Activated naive CD4-positive, alpha-beta T cell treated with anti-CD3 and anti-CD28 coated beads, Interleukin-2, amount 50 U/mL, for 72 hours (primary cell): ENCODE results near the gene ERICH3. TPM values are rescaled to one million over a fixed set of nuclear protein-coding genes. Genes with fewer than 3 reads are reported as not detected.

Experiments
- ATAC-seq, 2 donors: fragments of 150-1000 bp; cut with Tn5 transposase; 2 replicates each; pipeline ENCODE4 v1.10.0; 2021; ENCODE audit warnings: mild to moderate bottlenecking in 2 of 2, moderate library complexity in 2 of 2
- DNase-seq, 2 donors: peaks; one replicate each; pipeline ENCODE4 v3.0.0; 2021 to 2022; ENCODE audit warnings: low spot score in 2 of 2
- H3K27ac Mint-ChIP-seq, 2 donors: one replicate each; pipeline ENCODE4 v1.8.0; 2022; ENCODE audit warnings: mild to moderate bottlenecking in 2 of 2, mixed read lengths in 2 of 2
- H3K36me3 Mint-ChIP-seq, 2 donors: one replicate each; pipeline ENCODE4 v1.8.0; 2022; ENCODE audit warnings: mixed read lengths in 2 of 2
- H3K9me3 Mint-ChIP-seq, 2 donors: one replicate each; pipeline ENCODE4 v1.8.0; 2022; ENCODE audit warnings: mixed read lengths in 2 of 2
- total RNA-seq, 2 donors: library from RNA; stranded (reverse); gene quantifications; one replicate each; pipeline ENCODE4 v1.2.3, GENCODE V29; 2022

Gene ERICH3
- total RNA-seq, 2 donors from 2014 or later: not detected

DNA sequence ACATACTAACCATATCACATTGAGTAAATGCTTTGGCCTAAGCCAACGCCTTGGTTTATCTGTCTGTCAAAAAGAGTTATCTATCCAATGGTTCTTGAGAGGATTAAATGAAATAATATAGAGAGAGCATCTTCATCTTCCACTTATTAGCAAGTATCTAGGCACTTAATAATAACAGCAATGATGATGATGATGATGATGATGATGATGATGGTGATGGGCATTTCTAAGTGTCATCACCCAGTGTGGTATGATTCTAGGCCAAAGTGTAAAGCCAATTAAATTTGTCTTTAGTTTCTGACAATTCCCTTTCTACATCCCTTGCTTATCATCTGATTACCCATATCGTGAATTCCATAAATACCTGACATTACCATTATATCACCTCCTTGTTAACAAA, 95.5 kb downstream of the ERICH3 start:
- ATAC-seq (no peak), DNase-seq (no peak)
- H3K9me3 Mint-ChIP-seq: no peaks in the 10 kb centered on the region
- H3K27ac Mint-ChIP-seq: no peak overlapping the region
- no peaks in the 10 kb centered on the region for H3K36me3 Mint-ChIP-seq

DNA sequence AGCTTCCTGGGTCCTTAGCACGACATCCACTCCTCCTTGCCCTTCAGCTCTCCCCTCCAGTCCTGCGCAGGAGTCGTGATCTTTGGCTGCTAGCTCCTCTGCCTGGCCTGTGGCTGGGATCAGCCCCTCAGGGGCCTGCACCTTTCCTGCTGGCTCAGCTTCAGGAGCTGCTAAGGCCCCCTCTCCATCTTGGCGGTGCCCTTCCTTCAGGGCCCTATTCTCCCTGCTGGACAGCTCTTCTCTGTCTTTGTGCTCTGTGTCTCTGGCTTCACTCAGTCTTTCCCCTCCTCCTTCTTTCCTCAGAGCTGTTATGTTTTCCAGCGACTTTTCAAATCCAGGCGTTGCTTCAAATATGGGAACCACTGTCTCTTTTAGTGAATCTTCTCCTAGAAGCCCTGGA, 101.7 kb downstream of the ERICH3 start:
- DNase-seq (no peak), ATAC-seq (no peak)
- H3K9me3 Mint-ChIP-seq: no peaks in the 10 kb centered on the region
- no peak overlapping the region for H3K27ac Mint-ChIP-seq
- H3K36me3 Mint-ChIP-seq: no peaks in the 10 kb centered on the region

DNA sequence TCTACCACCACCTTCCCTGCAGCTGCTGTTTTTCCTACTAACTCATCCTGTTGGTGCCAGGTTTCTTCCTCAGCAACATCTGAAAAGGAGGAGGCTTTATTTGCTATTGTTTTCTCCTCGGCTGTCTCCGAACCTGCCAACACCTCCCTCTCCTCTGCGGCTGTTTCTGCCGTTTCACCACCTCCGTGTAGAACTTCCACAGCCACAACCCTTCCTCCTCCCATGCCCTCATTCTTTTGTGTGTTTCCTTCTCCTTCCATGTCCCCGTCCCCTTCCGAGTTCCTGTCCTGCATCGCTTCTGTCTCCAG, 102.1 kb downstream of the ERICH3 start:
- no peak for DNase-seq
- H3K27ac Mint-ChIP-seq: no peak overlapping the region
- ATAC-seq: no peak
- H3K36me3 Mint-ChIP-seq: no peaks in the 10 kb centered on the region
- H3K9me3 Mint-ChIP-seq: no peaks in the 10 kb centered on the region

DNA sequence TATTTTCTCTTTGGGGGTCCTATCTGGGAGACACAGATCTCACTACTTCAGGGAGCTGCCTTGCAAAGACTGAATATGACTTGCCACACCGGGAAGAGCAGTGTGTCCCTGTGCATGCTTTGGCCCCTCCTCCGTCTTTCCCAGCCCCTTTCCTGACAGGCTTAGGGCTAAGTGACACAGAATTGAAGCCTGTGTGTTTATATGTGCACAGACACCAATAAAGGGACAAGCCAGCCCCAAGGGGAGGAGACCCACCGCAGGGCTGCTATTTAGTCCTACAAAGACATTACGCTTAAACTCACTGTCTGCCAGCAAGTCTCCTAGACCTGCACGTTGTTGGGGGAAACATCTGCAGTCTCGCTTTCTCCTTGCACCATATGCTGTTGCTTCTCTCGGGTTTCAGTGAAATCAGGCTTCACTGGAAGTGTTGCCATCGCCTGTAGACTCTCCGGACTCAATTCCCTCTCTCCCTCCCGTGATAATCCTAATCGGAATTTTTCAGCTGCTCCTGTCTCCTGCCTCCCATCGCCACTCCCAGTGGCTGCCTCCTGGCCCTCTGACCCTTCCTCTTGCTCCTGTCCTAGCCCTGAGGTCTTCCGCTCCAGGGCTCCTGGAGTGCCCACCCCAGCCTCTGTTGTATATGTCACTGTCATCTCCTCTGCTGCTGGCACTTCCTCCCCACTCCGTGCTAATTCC, 102.6 kb downstream of the ERICH3 start:
- ATAC-seq (no peak), DNase-seq (no peak)
- Mint-ChIP-seq H3K27ac (no peak overlapping the region), H3K9me3 (no peaks in the 10 kb centered on the region), H3K36me3 (no peaks in the 10 kb centered on the region)

DNA sequence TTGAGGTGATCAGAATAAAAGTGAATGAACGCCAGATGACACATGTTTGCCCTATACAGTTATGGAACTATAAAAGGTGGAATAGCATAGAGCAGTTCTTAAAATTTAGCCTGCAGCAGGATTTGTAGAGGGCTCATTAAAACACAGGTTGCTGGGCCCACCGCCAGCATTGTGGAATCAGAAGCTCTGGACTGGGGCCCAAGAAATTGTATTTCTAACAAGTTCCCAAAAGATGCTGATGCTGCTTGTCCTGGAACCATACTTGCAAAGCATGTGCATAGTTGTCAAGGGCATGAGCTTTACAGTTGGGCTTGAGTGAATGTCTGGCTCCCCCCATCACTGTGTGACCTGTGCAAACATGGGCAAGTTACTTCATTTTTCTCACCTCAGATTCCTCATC, 123.7 kb downstream of the ERICH3 start:
- no peaks in the 10 kb centered on the region for H3K36me3 Mint-ChIP-seq

DNA sequence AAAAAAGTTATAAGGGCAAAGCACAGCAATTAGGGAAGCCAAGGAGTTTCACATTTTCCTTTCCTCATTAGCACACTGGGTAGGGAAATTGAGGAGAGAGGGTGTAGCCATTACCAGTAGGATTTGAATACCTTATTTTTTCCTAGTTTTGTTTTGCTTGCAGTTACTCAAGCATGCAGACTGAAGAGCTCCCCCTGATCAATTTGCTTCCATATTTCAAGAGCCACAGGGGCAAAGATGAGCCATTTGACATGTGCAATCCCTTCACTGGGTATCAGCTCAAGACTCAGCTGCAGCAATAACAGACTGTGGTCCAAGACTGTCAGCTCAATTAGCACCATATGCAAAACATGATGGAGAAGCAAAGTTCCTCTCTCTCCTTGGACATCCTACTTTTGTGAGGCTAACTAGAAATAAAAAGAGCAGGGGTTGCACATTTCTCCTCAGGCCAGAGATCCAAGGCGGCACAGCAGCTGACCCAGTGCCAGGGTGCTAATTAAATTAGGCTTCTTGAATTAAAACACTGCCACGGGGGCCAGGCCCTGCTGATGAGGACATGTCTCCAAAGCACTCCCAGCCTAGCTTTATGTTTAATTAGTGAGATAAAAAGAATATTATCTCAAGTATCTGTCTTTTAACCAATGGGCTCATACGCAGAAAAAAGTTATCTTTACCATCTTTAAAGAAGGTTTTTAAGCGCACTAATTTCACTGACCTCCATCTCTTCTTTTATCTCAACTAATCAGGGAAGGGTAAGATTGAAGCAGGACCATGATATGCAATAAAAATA, 124.4 kb downstream of the ERICH3 start:
- H3K36me3 Mint-ChIP-seq: no peaks in the 10 kb centered on the region
- H3K27ac Mint-ChIP-seq: no peak overlapping the region
- ATAC-seq (no peak), DNase-seq (no peak)
- no peaks in the 10 kb centered on the region for H3K9me3 Mint-ChIP-seq

More for the DNA sequence above, 123.7 kb downstream of the ERICH3 start:
- Mint-ChIP-seq H3K9me3 (no peaks in the 10 kb centered on the region), H3K27ac (no peak overlapping the region)
- DNase-seq: no peak
- ATAC-seq: no peak

DNA sequence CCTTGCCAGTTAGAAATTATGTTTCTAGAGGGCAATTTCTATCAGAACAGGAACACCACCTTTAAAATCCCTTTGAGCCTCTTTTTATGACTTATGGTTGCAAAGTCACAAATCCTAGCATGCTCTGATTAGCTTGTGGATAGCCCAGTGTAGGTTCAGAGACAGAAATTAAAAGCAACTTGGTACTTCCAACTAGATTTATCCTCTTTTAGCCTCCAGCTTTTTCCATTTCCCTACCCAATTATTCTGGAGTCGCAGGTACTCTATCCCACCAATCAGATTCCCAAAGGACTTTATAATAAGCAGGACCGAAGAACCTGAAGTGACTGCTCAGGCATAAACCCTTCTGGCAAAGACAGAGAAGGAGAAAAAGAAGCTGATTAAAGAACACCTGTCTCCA, 127.8 kb downstream of the ERICH3 start:
- H3K27ac Mint-ChIP-seq: no peak overlapping the region
- no peaks in the 10 kb centered on the region for H3K36me3 Mint-ChIP-seq
- H3K9me3 Mint-ChIP-seq: no peaks in the 10 kb centered on the region
- DNase-seq (no peak), ATAC-seq (no peak)

DNA sequence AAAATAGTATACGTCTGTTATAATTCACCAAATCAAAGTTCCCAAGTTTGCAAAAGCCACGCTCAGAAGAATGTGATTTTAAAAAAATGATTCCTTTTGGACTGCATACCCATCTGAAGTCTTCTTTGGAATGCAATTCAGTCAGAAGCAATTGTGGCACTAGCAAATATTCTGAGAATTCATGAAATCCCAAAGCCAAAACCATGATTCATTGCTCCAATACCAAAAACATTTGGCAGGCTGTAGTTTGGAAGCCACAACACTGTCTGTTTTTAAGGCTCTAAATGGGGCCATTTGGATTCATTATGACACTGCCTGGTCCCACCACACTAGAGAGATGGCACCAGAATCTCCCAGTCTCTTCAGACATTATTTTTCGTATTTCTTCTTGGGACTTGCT, 139.4 kb downstream of the ERICH3 start:
- DNase-seq (no peak), ATAC-seq (no peak)
- H3K27ac Mint-ChIP-seq: no peak overlapping the region
- no peaks in the 10 kb centered on the region for H3K9me3 Mint-ChIP-seq
- H3K36me3 Mint-ChIP-seq: no peaks in the 10 kb centered on the region

DNA sequence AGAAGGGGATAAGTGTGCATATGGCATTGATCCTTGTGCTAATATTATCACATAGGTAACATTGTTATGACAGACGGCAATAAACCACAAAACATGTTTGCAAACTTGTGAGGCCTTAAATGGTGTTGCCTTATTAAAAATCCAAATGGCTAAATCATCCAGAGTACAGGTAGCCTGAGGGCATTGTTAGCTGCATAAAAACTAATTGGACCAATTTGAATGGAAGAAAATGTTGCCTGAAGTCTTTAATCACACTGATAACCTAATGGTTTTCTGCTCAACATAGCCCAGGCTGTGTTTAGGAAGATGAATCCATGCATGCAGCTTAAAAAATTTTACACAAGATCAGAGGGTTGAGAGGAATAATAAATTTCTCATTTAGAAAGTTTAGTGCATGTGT, 141.8 kb downstream of the ERICH3 start:
- DNase-seq (no peak), ATAC-seq (no peak)
- Mint-ChIP-seq H3K27ac (no peak overlapping the region), H3K9me3 (peaks cover 0 to 7% of the 10 kb centered on the region in 2 donors), H3K36me3 (no peaks in the 10 kb centered on the region)

DNA sequence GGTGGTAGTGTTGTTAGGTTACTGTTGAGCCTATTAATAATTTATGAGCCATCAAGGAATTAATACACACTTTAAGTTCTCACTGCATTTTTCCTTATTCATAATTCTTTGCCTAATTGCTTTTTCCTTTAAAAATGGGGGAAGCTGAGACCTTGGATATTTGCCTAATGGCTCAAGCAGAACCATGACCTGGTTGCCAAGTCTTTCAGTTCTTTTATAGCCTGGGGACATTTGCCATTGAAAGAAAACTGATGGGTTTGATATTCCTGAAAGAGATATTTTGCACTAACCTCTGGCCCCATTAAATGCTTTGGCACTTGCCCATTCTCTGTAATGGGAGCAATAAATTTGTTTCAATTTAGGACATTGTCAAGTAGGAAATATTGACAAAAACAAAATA, 142.7 kb downstream of the ERICH3 start:
- Mint-ChIP-seq H3K9me3 (peaks cover 0 to 7% of the 10 kb centered on the region in 2 donors), H3K36me3 (no peaks in the 10 kb centered on the region), H3K27ac (no peak overlapping the region)
- ATAC-seq (no peak), DNase-seq (no peak)

DNA sequence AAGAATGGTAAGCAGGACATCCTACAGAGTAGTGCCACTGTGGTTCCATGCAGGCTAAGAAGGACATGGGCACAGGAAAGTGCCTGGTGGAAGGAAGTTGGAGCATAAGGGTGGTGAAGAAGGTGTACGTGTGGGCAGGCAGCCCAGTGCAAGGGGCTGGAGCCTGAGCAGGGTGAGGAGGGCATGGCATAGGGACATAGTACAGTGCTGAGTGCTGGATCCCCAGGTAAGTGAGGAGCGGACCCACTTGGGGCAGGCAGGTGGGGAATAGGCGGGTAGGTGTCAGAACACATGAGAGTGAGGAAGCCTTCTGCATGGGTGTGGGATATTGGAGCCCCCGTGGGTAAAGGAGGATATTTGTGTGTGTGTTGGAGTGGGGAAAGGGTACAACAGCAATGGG, 145.5 kb downstream of the ERICH3 start:
- Mint-ChIP-seq H3K36me3 (no peaks in the 10 kb centered on the region), H3K27ac (no peak overlapping the region), H3K9me3 (peaks cover 0 to 7% of the 10 kb centered on the region in 2 donors)
- DNase-seq (no peak), ATAC-seq (no peak)

DNA sequence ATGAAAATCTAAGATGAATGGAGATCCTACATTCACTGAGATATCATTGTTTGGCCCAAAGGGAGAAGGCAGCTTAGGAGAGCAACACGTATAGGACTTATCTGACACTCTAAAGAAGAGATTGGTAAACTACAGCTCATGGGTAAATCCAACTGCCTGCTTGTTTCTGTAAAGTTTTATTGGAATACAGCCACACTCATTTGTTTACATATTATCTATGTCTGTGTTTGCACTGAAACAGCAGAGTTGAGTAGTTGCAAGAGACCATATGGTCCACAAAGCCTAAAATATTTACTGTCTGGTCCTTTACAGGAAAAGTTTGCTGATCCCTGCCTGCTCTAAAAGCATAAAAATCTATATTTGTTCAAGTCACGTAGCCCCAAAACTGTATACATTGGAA, 146.9 kb downstream of the ERICH3 start:
- ATAC-seq (no peak), DNase-seq (no peak)
- no peaks in the 10 kb centered on the region for H3K36me3 Mint-ChIP-seq
- H3K9me3 Mint-ChIP-seq: peaks cover 0 to 7% of the 10 kb centered on the region in 2 donors
- H3K27ac Mint-ChIP-seq: no peak overlapping the region

DNA sequence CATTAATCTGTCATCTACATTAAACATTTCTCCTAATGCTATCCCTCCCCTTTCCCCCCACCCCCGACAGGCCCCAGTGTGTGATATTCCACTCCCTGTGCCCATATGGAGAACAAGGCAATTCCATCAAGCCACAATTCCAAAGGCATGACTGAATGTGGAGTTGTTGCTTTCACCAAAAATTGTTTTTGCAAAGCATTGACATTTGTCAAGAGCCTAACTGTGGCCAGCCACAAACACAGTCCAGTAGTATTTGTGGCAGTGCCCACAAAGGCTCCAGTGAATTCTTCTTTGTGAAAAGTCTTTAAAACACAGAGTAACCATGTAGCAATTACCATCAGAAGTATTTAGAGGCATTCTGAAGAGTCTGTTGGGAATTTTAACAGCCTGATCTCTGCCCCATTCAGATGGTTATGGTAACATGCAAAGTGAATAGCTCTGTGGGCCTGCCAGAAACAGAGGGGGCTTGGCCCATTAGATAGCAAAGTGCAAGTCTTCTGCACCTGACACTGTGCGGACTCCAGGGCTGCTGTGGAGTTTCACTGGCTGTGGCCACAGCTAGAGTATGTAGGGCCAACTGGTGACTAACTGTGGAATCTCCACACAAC, 149.6 kb downstream of the ERICH3 start:
- Mint-ChIP-seq H3K36me3 (no peaks in the 10 kb centered on the region), H3K9me3 (peaks cover 0 to 7% of the 10 kb centered on the region in 2 donors), H3K27ac (no peak overlapping the region)
- DNase-seq (no peak), ATAC-seq (no peak)

DNA sequence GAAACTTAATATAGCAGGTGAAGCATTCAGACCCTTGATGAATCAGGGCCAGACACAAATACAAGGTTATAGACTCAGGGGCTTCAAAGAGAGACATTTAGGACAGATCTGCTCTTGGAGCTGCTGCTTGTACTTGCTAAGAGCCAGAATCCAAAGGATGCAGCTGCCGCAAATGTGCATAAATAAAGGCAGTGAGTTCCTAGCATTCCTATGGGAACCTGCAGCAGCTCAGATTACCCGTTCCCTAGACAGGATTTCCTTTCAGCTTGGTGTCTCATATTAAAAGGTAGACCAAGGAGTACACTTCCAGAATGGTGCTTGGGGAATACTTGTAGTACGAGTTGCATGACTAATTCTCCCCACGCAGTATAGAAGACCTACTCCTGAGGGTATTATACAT, 151.4 kb downstream of the ERICH3 start:
- H3K9me3 Mint-ChIP-seq: no peaks in the 10 kb centered on the region
- DNase-seq (no peak), ATAC-seq (no peak)
- H3K36me3 Mint-ChIP-seq: no peaks in the 10 kb centered on the region
- no peak overlapping the region for H3K27ac Mint-ChIP-seq

Other genes starting within 250 kb of the ERICH3 start
- not detected for gene LRRC53, start 161.2 kb downstream of the ERICH3 start, total RNA-seq
- gene CRYZ, start 59.3 kb upstream of the ERICH3 start, total RNA-seq: 10 to 100 TPM; 27.9 to 45.0 TPM
- gene TYW3, start 59.4 kb upstream of the ERICH3 start, total RNA-seq: 10 to 100 TPM; 32.5 to 55.0 TPM